Stomach smooth muscle (tissue), 2 donors: ENCODE data around the gene PYGL.
A peak's percentile ranks its signal among the peaks of the same experiment; 100 is the strongest.

Experiments used
- H3K27ac ChIP-seq: one replicate; pipeline ENCODE4 v1.7.0; 2013; ENCODE audit warnings: mild to moderate bottlenecking, low read length, inconsistent platforms
- H3K27me3 ChIP-seq, 2 donors: one replicate each; pipeline ENCODE4 v1.7.0; 2013; ENCODE audit warnings: low read length in 2 of 2; ENCODE audit not compliant: insufficient read depth in 2 of 2, control insufficient read depth in 1 of 2
- H3K36me3 ChIP-seq, 2 donors: one replicate each; pipeline ENCODE4 v1.7.0; 2013; ENCODE audit warnings: low read length in 2 of 2; ENCODE audit not compliant: control insufficient read depth in 2 of 2, insufficient read depth in 2 of 2
- H3K4me1 ChIP-seq: one replicate; pipeline ENCODE4 v1.7.0; 2013; ENCODE audit warnings: low read length; ENCODE audit not compliant: control insufficient read depth, insufficient read depth
- H3K4me3 ChIP-seq, 2 donors: one replicate each; pipeline ENCODE4 v1.7.0; 2013; ENCODE audit warnings: low read length in 2 of 2
- H3K9ac ChIP-seq, 2 donors: one replicate each; pipeline ENCODE4 v1.7.0; 2013; ENCODE audit warnings: low read length in 2 of 2, mild to moderate bottlenecking in 1 of 2
- H3K9me3 ChIP-seq, 2 donors: one replicate each; pipeline ENCODE4 v1.7.0; 2013; ENCODE audit warnings: low read length in 2 of 2; ENCODE audit not compliant: control insufficient read depth in 2 of 2
- donor health status: healthy.
- donor health status: Pancreatic carcinoma.

Gene PYGL

DNA sequence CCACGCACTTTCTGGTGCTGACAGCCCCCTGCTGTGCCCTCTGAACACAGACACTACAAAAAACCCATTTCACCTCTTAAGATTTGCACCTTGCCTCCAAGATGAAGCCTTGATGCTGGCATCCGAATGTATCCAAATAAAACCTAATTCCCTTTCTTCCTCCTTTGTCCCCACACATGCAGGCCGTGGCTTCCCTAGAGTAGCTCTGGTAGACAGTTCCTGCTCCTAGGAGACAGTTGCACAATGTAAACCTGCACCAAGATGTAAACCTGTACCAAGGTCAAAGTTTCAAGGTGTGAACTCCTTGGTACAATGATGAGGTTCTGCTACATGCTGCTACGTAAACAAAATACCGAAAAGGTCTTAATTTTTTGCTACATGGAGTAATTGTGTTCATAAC lies 73.1 kb downstream of the PYGL start:
- Histone ChIP-seq H3K27me3 (peaks cover 24 to 25% of the 10 kb centered on the region in 2 donors), H3K36me3 (no peaks in the 10 kb centered on the region), H3K9ac (no peak overlapping the region), H3K4me3 (no peak overlapping the region), H3K4me1 (no peaks in the 10 kb centered on the region), H3K27ac (no peak overlapping the region), H3K9me3 (no peaks in the 10 kb centered on the region)

DNA sequence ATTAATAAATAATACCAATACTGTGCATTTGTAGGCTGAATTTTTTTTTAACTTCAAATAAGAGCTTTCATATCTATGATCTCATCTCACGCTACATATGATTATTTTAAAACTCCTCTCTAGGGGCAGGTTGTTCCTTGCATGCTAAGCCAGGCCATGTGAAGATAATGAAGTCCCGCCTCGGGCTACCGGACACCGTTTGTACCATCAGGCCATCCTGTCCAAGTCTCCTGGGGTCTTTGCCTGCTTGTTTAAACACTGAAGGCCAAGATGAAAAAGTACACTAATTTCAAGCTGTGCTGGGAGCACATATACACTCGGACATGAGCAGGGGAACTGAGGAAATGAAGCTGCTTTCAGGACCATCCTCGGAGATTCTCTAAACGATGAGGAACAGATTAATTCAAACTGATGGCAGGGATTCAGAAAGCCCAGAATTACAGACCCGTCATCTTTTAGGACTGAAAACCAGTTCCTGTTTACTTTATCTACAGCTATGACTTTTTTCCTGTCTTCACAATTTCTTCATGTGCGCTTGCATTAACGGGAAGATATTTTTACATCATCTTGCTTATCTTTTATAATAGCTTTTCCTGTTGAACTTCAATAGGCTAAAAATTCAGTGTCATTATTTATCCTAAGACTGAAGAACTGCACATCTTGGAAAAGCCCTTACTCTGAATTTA lies 78.7 kb downstream of the PYGL start:
- no peaks in the 10 kb centered on the region for H3K9me3 ChIP-seq
- no peaks in the 10 kb centered on the region for H3K4me1 ChIP-seq
- H3K4me3 ChIP-seq = no peak overlapping the region
- H3K9ac ChIP-seq = no peak overlapping the region
- H3K27ac ChIP-seq = no peak overlapping the region
- no peaks in the 10 kb centered on the region for H3K36me3 ChIP-seq
- peaks cover 7% of the 10 kb centered on the region in 2 donors for H3K27me3 ChIP-seq

- H3K4me3 ChIP-seq = no peak overlapping the region
- H3K36me3 ChIP-seq = no peaks in the 10 kb centered on the region
- H3K9ac ChIP-seq = no peak overlapping the region
- no peaks in the 10 kb centered on the region for H3K9me3 ChIP-seq
- H3K4me1 ChIP-seq = no peaks in the 10 kb centered on the region
- H3K27me3 ChIP-seq = peaks cover under 1 to 3% of the 10 kb centered on the region in 2 donors
- H3K27ac ChIP-seq = no peak overlapping the region
Observed at GRCh38 chr14:50864946-50865345, 79.3 kb downstream of the PYGL start.

DNA sequence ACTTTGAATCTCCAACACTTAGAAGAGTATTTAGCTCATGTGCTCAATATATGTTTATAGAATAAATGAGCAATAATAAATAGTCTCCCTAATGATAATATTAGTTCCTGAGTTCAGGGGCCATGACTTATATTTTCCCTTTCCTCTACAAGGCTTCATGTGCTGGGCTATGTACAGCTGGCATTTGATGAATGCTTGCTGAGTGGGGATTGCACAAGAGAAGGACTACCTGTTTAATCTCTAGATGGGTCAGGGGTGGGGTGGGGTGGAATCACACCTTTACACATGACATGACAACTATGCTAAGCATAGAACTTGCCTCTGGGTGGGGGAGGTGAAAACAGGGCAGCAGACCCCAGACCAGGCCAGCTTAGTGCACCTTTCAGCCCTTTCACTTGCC lies 80.0 kb downstream of the PYGL start:
- Histone ChIP-seq H3K27me3 (no peaks in the 10 kb centered on the region), H3K36me3 (no peaks in the 10 kb centered on the region), H3K4me3 (no peak overlapping the region)

DNA sequence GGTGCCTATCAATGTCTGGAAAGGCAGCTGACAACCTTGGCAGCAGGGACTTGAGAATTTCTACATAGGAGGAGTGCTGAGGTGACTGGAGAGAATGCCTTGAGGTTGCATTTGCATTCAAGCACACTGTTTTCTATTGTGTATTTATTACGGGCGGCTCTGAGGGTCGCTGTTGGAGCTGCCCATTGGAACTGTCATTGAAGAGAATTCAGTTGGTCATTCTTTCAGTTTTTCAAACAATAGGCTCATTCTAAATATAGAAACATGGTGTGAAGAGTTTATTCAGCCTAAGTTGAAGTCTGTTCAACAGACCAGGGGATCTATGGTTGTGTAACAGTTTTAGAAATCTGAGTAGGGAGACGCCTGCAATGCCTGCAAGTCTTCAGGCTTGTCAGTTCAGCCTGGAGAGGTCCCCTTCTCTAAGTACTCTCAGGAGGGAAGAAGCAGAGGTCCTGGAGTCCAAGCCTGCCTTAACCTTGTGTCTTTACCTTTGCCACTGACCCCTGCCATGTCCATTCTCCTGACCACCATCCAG lies 82.2 kb downstream of the PYGL start:
- H3K27ac ChIP-seq = no peak overlapping the region
- H3K9me3 ChIP-seq = no peaks in the 10 kb centered on the region

More for the DNA sequence above, 80.0 kb downstream of the PYGL start:
- Histone ChIP-seq H3K9me3 (no peaks in the 10 kb centered on the region), H3K9ac (no peak overlapping the region), H3K4me1 (peaks cover 5% of the 10 kb centered on the region), H3K27ac (no peak overlapping the region)

DNA sequence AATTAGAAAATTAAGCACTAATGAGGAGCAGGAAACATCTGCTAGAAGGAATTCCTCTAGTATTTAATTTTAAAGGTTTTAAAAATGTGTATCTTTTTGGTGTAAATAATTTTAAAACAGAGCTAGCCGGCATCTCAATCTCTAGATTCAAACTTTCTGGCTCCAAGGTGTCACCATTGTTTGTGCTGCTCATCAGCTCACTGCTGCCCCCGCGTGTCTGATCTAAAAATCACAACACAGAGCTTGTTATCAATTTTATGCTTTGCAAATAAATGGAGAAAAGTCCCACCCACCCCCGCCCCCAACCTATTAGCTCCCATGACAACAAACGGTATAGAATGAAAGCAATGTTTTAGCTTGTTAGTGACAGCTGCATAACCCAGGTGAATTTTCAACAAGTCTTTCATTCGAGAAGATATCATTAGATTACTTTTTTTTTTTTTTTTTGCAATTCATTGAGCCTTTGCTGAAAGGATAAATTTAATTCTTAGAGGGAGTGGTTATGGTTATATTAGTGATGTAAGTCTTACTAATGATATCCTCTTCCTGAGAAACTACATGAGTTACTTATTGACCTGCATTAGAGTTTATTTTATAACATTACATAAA lies 83.7 kb downstream of the PYGL start:
- H3K27me3 ChIP-seq = no peaks in the 10 kb centered on the region
- peaks cover 10% of the 10 kb centered on the region for H3K4me1 ChIP-seq
- H3K9ac ChIP-seq = peak overlapping the region; percentile 8 to 66
- peak overlapping the region; percentile 61 to 83 for H3K4me3 ChIP-seq
- H3K36me3 ChIP-seq = no peaks in the 10 kb centered on the region
- H3K9me3 ChIP-seq = no peaks in the 10 kb centered on the region
- H3K27ac ChIP-seq = peak overlapping the region; percentile 41

More for the DNA sequence above, 82.2 kb downstream of the PYGL start:
- Histone ChIP-seq H3K4me1 (peaks cover 10% of the 10 kb centered on the region), H3K4me3 (no peak overlapping the region), H3K36me3 (no peaks in the 10 kb centered on the region), H3K9ac (no peak overlapping the region), H3K27me3 (no peaks in the 10 kb centered on the region)

DNA sequence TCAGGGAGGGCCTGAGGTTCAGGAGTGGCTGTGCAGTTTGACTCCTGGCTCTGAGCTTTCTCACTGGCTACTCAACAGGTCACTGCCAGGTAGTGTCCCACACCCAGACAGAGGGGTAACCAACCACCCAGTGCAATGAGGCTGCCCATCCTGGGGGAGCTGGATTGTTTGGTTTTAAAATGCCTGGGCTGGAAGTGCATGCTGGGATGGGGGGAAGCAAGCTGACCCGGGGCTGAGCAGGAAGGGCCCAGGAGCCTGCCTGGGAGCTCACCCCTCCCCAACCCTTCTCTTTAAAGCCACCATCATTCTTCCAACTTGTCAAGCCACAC lies 85.0 kb downstream of the PYGL start:
- Histone ChIP-seq H3K4me1 (peaks cover 10% of the 10 kb centered on the region), H3K9me3 (no peaks in the 10 kb centered on the region), H3K27ac (peak overlapping the region; percentile 66), H3K9ac (peak overlapping the region; percentile 8 to 42), H3K4me3 (peak overlapping the region; percentile 61 to 83), H3K27me3 (peaks cover 0 to 2% of the 10 kb centered on the region in 2 donors), H3K36me3 (no peaks in the 10 kb centered on the region)

- Histone ChIP-seq H3K36me3 (no peaks in the 10 kb centered on the region), H3K4me1 (peaks cover 10% of the 10 kb centered on the region), H3K27ac (no peak overlapping the region), H3K9ac (no peak overlapping the region), H3K27me3 (peaks cover 0 to 2% of the 10 kb centered on the region in 2 donors), H3K4me3 (no peak overlapping the region), H3K9me3 (no peaks in the 10 kb centered on the region)
Observed at GRCh38 chr14:50856660-50857059, 87.6 kb downstream of the PYGL start.

DNA sequence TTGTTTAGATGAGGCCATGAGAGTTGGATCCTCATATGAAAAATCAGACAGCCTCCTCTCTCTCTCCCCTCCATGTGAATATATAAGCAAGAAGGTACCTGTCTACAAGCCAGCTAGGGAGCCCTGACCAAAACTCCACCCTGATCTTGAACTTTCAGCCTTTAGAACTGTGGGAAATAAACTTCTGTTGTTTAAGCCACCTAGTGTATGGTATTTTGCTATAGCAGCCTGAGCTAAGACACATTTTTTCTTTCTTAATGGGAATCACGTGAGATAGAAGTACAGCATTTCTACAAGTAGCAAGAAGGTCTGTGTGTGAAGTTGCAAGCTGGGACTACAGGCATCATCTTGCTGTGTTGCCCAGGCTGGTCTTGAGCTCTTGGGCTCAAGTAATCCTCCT lies 88.7 kb downstream of the PYGL start:
- H3K36me3 ChIP-seq = no peaks in the 10 kb centered on the region

More for the DNA sequence above, 88.7 kb downstream of the PYGL start:
- H3K27me3 ChIP-seq = peaks cover 0 to 2% of the 10 kb centered on the region in 2 donors
- H3K4me1 ChIP-seq = peaks cover 10% of the 10 kb centered on the region
- H3K27ac ChIP-seq = no peak overlapping the region
- no peak overlapping the region for H3K4me3 ChIP-seq
- H3K9ac ChIP-seq = no peak overlapping the region
- H3K9me3 ChIP-seq = no peaks in the 10 kb centered on the region
